ENCODE data around the gene PDHA1.

- TF ChIP-seq CTCF (IDR thresholded peaks at IDR 0.05 in 4 of 5, conservative IDR thresholded peaks at IDR 0.05 in 1 of 5): no peak
- TF ChIP-seq POLR2A (IDR thresholded peaks at IDR 0.05): no peak
Observed at GRCh38 chrX:19375546-19375945, 31.8 kb downstream of the PDHA1 start.
